K562 (cell line): ENCODE data around the gene ANKRD11. TPM values are rescaled to one million over a fixed set of nuclear protein-coding genes. Genes with fewer than 3 reads are reported as not detected.

Source experiments
- polyA plus RNA-seq, 8 experiments: library from polyadenylated mRNA; depleted of rRNA in 4 of 8; stranded (reverse) in 5 of 8; unstranded in 3 of 8; fragments of >200 nt; fragmentation: Nextera tagmentation in 2 of 8; fragmentation: Illumina TruSeq in 1 of 8; extraction: Ambion mirVana in 2 of 8; extraction: Trizol in 1 of 8; gene quantifications; 2 replicates each; pipeline versions ENCODE4 v1.2.1 to v1.2.3, GENCODE V29; 2011 to 2014; ENCODE audit warnings: inconsistent platforms in 1 of 8, missing spikeins in 1 of 8
- total RNA-seq, 7 experiments: library from RNA; depleted of rRNA in 6 of 7; stranded (reverse); fragments of >200 nt in 6 of 7; fragmentation: Illumina TruSeq in 2 of 7; extraction: Trizol in 2 of 7; gene quantifications; 2 replicates each; pipeline versions ENCODE4 v1.2.1 to v1.2.3, GENCODE V29; 2011 to 2021; ENCODE audit warnings: low replicate concordance in 1 of 7
- TF ChIP-seq, protein P1 (sequence below): fragments of 450-650 bp; conservative IDR thresholded peaks from 2 replicates; pipeline ENCODE4 v1.6.1; 2016; ENCODE audit warnings: missing genetic modification characterization, low read depth, mild to moderate bottlenecking, control low read depth, missing compliant biosample characterization
- TF ChIP-seq, protein P2 (sequence below): fragments of 450-650 bp; IDR thresholded peaks from 2 replicates; pipeline ENCODE4 v1.6.1; 2016; ENCODE audit warnings: mild to moderate bottlenecking, moderate library complexity

The ANKRD11 gene
- total and polyA plus RNA-seq, 9 of the 15 experiments (the other 6 are each of a cell fraction or from before 2014, with no cell fraction given) = 4.7 to 126 (median 31.7) TPM

DNA sequence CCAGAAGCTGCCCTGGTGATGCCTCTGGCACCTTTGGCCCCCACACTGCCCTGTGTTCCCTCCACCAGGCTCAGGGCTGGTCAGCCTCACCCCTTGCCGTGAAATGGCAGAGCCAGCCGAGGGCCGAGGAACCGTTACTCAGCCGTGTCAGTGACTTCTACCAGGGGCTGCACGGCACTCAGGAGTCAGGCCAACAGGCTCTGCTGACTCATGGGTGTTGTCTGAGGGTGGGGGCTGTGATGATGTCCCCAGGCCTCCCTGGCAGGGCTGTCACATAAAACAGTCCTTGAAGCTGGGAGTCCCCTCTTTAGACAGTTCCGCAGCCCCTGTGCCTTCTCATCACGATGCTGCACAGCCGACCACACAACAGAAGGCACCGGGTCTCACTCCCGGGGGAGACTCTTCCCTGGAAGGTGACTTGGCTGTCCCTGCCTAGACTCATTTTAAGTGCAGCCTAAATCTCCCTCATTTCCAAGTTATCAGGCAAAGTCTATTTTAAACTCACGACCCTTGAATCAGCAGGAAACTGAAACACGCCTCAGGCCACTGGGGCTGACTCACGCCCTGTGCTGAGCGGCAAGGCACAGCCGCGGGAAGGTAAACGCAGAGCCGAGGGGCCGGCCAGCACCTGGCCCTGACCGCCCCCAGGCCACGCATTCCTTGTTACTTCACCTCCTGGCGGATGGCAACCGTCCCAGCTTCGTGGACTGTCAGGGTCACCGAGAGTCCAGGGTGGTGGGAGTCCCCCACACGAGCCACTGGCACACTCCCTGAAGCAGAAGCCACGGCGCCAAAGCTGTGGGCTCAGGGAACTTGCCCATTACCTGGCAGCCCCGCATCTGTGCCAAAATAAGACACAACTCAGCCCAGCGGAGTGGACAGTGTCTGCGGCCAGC, 170.2 kb downstream of the ANKRD11 start (continued):
- TF ChIP-seq, protein P1, sequence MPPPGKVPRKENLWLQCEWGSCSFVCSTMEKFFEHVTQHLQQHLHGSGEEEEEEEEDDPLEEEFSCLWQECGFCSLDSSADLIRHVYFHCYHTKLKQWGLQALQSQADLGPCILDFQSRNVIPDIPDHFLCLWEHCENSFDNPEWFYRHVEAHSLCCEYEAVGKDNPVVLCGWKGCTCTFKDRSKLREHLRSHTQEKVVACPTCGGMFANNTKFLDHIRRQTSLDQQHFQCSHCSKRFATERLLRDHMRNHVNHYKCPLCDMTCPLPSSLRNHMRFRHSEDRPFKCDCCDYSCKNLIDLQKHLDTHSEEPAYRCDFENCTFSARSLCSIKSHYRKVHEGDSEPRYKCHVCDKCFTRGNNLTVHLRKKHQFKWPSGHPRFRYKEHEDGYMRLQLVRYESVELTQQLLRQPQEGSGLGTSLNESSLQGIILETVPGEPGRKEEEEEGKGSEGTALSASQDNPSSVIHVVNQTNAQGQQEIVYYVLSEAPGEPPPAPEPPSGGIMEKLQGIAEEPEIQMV (tag) = no peak
- TF ChIP-seq, protein P2, sequence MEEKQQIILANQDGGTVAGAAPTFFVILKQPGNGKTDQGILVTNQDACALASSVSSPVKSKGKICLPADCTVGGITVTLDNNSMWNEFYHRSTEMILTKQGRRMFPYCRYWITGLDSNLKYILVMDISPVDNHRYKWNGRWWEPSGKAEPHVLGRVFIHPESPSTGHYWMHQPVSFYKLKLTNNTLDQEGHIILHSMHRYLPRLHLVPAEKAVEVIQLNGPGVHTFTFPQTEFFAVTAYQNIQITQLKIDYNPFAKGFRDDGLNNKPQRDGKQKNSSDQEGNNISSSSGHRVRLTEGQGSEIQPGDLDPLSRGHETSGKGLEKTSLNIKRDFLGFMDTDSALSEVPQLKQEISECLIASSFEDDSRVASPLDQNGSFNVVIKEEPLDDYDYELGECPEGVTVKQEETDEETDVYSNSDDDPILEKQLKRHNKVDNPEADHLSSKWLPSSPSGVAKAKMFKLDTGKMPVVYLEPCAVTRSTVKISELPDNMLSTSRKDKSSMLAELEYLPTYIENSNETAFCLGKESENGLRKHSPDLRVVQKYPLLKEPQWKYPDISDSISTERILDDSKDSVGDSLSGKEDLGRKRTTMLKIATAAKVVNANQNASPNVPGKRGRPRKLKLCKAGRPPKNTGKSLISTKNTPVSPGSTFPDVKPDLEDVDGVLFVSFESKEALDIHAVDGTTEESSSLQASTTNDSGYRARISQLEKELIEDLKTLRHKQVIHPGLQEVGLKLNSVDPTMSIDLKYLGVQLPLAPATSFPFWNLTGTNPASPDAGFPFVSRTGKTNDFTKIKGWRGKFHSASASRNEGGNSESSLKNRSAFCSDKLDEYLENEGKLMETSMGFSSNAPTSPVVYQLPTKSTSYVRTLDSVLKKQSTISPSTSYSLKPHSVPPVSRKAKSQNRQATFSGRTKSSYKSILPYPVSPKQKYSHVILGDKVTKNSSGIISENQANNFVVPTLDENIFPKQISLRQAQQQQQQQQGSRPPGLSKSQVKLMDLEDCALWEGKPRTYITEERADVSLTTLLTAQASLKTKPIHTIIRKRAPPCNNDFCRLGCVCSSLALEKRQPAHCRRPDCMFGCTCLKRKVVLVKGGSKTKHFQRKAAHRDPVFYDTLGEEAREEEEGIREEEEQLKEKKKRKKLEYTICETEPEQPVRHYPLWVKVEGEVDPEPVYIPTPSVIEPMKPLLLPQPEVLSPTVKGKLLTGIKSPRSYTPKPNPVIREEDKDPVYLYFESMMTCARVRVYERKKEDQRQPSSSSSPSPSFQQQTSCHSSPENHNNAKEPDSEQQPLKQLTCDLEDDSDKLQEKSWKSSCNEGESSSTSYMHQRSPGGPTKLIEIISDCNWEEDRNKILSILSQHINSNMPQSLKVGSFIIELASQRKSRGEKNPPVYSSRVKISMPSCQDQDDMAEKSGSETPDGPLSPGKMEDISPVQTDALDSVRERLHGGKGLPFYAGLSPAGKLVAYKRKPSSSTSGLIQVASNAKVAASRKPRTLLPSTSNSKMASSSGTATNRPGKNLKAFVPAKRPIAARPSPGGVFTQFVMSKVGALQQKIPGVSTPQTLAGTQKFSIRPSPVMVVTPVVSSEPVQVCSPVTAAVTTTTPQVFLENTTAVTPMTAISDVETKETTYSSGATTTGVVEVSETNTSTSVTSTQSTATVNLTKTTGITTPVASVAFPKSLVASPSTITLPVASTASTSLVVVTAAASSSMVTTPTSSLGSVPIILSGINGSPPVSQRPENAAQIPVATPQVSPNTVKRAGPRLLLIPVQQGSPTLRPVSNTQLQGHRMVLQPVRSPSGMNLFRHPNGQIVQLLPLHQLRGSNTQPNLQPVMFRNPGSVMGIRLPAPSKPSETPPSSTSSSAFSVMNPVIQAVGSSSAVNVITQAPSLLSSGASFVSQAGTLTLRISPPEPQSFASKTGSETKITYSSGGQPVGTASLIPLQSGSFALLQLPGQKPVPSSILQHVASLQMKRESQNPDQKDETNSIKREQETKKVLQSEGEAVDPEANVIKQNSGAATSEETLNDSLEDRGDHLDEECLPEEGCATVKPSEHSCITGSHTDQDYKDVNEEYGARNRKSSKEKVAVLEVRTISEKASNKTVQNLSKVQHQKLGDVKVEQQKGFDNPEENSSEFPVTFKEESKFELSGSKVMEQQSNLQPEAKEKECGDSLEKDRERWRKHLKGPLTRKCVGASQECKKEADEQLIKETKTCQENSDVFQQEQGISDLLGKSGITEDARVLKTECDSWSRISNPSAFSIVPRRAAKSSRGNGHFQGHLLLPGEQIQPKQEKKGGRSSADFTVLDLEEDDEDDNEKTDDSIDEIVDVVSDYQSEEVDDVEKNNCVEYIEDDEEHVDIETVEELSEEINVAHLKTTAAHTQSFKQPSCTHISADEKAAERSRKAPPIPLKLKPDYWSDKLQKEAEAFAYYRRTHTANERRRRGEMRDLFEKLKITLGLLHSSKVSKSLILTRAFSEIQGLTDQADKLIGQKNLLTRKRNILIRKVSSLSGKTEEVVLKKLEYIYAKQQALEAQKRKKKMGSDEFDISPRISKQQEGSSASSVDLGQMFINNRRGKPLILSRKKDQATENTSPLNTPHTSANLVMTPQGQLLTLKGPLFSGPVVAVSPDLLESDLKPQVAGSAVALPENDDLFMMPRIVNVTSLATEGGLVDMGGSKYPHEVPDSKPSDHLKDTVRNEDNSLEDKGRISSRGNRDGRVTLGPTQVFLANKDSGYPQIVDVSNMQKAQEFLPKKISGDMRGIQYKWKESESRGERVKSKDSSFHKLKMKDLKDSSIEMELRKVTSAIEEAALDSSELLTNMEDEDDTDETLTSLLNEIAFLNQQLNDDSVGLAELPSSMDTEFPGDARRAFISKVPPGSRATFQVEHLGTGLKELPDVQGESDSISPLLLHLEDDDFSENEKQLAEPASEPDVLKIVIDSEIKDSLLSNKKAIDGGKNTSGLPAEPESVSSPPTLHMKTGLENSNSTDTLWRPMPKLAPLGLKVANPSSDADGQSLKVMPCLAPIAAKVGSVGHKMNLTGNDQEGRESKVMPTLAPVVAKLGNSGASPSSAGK = 0 out of 2 replicates have a peak, but pooled peaks have one; percentile 10
